ENCODE data around the gene PHLPP1.

The PHLPP1 gene

GRCh38 chr18:63000839-63001238, 285.5 kb downstream of the PHLPP1 start:
- DNase-seq (ENCODE audit: low read depth in 2 of 2, low spot score in 1 of 2) = no peak

- DNase-seq (ENCODE audit: low read depth in 2 of 2, low spot score in 1 of 2) = no peak
Measured at GRCh38 chr18:63001861-63002260, 286.5 kb downstream of the PHLPP1 start.

GRCh38 chr18:63002305-63002704, 287.0 kb downstream of the PHLPP1 start:
- DNase-seq (ENCODE audit: low read depth in 2 of 2, low spot score in 1 of 2) = no peak

GRCh38 chr18:63002803-63003445, 287.6 kb downstream of the PHLPP1 start:
- no peak for DNase-seq (ENCODE audit: low read depth in 2 of 2, low spot score in 1 of 2)

- DNase-seq (ENCODE audit: low read depth in 2 of 2, low spot score in 1 of 2) = no peak
Measured at GRCh38 chr18:63003899-63004298, 288.6 kb downstream of the PHLPP1 start.

GRCh38 chr18:63004466-63005089, 289.2 kb downstream of the PHLPP1 start:
- no peak for DNase-seq (ENCODE audit: low read depth in 2 of 2, low spot score in 1 of 2)

GRCh38 chr18:63005306-63005705, 290.0 kb downstream of the PHLPP1 start:
- DNase-seq (ENCODE audit: low read depth in 2 of 2, low spot score in 1 of 2) = no peak

- DNase-seq (ENCODE audit: low read depth in 2 of 2, low spot score in 1 of 2) = no peak
Measured at GRCh38 chr18:63007231-63007630, 291.9 kb downstream of the PHLPP1 start.

- peak; percentile 5 to 21 for DNase-seq (ENCODE audit: low read depth in 2 of 2, low spot score in 1 of 2)
Measured at GRCh38 chr18:63016270-63016669, 300.9 kb downstream of the PHLPP1 start.

- DNase-seq (ENCODE audit: low read depth in 2 of 2, low spot score in 1 of 2) = no peak
Measured at GRCh38 chr18:63017076-63017475, 301.7 kb downstream of the PHLPP1 start.

GRCh38 chr18:63017977-63018376, 302.6 kb downstream of the PHLPP1 start:
- no peak for DNase-seq (ENCODE audit: low read depth in 2 of 2, low spot score in 1 of 2)

- DNase-seq (ENCODE audit: low read depth in 2 of 2, low spot score in 1 of 2) = no peak
Measured at GRCh38 chr18:63022429-63023022, 307.2 kb downstream of the PHLPP1 start.

GRCh38 chr18:63025251-63026090, 310.1 kb downstream of the PHLPP1 start:
- DNase-seq (ENCODE audit: low read depth in 2 of 2, low spot score in 1 of 2) = no peak

- no peak for DNase-seq (ENCODE audit: low read depth in 2 of 2, low spot score in 1 of 2)
Measured at GRCh38 chr18:63028380-63028779, 313.0 kb downstream of the PHLPP1 start.

All from stimulated activated CD8-positive, alpha-beta memory T cell treated with anti-CD3 and anti-CD28 coated beads, Interleukin-4, amount 100 ng/mL, for 1 hour (primary cell).